Adrenal gland (tissue), 5 donors: Measurements from ENCODE around the gene DCBLD1.

Source experiments
- CTCF ChIP-seq, 6 experiments: fragments of 450-650 bp in 4 of 6; fragments of 200-600 bp in 2 of 6; sonication (generic) in 1 of 6; IDR thresholded peaks; 1 replicate in 5 of 6; 2 replicates in 1 of 6; pipeline versions ENCODE4 v1.5.1 to v1.8.0; 2016 to 2021; ENCODE audit warnings: antibody characterized with exemption in 6 of 6, mild to moderate bottlenecking in 2 of 6, moderate library complexity in 1 of 6
- POLR2A ChIP-seq, 2 donors: fragments of 450-650 bp; IDR thresholded peaks; one replicate each; pipeline ENCODE4 v1.6.1; 2017; ENCODE audit warnings: antibody characterized with exemption in 2 of 2, mild to moderate bottlenecking in 2 of 2, moderate library complexity in 1 of 2
- donor health status: DM: no; HTN: no; CAD: no.

GRCh38 chr6:117502580-117502979 is 20.1 kb downstream of the DCBLD1 start:
- no peak for TF ChIP-seq CTCF (IDR thresholded peaks at IDR 0.05)
- TF ChIP-seq POLR2A (IDR thresholded peaks at IDR 0.05) = no peak
